ENCODE measurements around the gene BFSP1.

- TF ChIP-seq CTCF (tag by site-specific recombination; IDR thresholded peaks at IDR 0.05) (no peak), ZNF660 (tag by site-specific recombination; IDR thresholded peaks at IDR 0.05) (no peak), ZBTB7A (tag by site-specific recombination; IDR thresholded peaks at IDR 0.05; ENCODE audit: low read depth) (no peak), BCL11A (tag by site-specific recombination; IDR thresholded peaks at IDR 0.05; ENCODE audit: low read depth) (no peak), TRIM28 (IDR thresholded peaks at IDR 0.05; ENCODE audit: borderline replicate concordance, low read length) (no peak), ZNF223 (tag by site-specific recombination; IDR thresholded peaks at IDR 0.05) (no peak)
- TF ChIP-seq, protein P1, sequence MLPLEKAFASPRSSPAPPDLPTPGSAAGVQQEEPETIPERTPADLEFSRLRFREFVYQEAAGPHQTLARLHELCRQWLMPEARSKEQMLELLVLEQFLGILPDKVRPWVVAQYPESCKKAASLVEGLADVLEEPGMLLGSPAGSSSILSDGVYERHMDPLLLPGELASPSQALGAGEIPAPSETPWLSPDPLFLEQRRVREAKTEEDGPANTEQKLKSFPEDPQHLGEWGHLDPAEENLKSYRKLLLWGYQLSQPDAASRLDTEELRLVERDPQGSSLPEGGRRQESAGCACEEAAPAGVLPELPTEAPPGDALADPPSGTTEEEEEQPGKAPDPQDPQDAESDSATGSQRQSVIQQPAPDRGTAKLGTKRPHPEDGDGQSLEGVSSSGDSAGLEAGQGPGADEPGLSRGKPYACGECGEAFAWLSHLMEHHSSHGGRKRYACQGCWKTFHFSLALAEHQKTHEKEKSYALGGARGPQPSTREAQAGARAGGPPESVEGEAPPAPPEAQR (tag by site-specific recombination; IDR thresholded peaks at IDR 0.05) = no peak
Observed at GRCh38 chr20:17524560-17524959, 6.6 kb downstream of the BFSP1 start.
